HG02759 (cell line): ENCODE measurements around the gene OPTC.
"Not testable (repeated sequence)": the region's sequence is repeated elsewhere in the genome, so short reads cannot be mapped to it uniquely, and the experiment has no call there.

ENCODE experiments used
- ATAC-seq: cut with Tn5 transposase; IDR thresholded peaks from one replicate; pipeline ENCODE4 v1.9.1; 2021; ENCODE audit warnings: mild to moderate bottlenecking, moderate library complexity; ENCODE audit not compliant: unreplicated experiment

Gene OPTC

GRCh38 chr1:203513585-203514031, 19.7 kb downstream of the OPTC start:
- no peak for ATAC-seq

DNA sequence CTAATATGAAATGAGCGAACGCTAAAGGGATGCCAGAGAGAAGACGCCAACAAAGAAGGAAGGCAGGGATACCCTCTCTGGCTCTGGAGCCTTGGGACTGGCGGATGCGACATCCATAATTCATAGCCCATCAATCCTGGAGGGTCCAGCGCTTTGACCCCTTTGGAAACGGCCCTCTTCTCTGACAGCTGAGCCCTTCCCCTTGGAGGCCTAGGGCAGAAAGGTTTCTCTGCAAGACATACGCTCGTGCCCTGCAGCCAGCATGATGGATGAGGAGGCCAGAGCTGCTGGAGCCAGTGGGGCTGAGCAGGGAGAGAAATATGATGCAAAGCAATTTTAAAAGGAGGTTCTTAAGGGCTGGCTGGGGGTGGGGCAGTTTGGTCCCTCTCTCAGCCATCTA, 22.2 kb downstream of the OPTC start:
- ATAC-seq, result no peak

DNA sequence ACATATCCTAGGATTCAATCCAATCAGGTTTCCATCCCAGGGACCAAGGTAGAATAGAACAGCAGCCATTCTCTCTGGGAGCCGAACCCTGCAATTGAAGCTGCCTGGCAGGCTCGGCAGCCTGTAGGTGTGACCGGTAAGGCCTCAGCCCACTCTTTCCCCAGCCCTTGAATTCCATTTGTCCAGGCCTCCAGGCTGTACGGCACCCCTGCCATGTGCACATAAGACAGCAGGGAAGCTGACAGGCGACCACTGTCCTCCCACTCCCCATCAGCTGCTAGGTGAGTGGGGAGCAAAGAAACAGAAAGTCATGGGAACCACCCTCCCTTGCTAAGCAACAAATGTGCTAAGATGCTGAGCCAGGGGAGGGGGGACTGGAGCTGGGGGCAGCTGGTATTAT, 23.0 kb downstream of the OPTC start:
- ATAC-seq, result no peak

DNA sequence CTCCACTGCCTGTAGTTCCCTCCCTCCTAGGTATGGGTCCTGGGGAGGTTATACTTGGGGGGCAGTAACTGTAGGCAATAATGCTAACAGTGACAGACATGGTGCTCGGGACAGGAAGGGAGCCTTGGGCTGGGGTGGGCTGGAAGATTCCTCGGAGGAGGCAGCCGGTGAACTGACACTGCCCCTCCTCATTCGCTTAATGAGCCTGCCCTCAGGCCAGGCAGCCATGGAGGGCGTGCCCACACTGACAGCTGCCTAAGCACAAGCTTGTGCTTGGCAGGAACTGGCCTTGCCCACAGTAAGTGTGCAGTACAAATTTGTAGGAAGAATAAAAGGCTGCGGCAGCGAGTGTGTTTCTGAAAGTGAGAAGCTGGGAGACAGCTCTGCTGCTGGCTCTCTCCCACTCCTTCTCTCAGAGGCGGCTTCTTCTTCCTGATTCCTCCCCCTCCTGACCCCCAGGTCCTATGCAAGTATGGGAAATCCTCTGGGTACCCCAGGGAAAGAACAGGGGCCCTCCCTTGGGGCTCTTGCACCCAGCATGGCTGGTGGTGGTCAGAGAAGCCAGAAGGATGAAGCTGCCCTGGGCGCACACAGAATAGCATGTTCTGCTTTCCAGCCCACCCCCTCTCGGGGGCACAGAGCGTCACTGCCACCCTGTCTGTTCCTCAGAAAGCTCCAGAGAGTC, 23.6 kb downstream of the OPTC start:
- ATAC-seq, result no peak

- ATAC-seq, result not testable (repeated sequence)
These were observed 24.2 kb downstream of the OPTC start for GRCh38 chr1:203518139-203518538.

DNA sequence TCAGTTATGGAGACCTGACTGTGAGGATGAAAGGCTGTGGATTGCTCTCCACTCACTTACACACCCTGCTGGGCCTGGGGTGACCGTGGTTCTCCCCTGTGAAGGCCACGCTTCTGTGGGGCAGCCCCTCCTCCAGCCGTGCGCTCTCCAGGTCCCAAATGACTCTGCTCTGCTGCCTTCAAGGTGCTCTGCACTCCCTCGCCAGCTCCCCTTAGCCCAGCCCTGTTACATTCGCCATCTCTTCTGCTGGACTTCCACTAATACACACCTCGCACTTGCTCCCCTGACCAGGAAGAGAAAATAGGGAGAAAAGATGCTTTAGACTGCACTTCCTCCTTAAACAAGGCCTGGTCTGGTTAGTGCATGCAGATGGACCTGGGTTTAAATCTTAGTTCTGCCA, 24.6 kb downstream of the OPTC start:
- ATAC-seq, result no peak

- no peak for ATAC-seq
These were observed 25.3 kb downstream of the OPTC start for GRCh38 chr1:203519053-203519840.

DNA sequence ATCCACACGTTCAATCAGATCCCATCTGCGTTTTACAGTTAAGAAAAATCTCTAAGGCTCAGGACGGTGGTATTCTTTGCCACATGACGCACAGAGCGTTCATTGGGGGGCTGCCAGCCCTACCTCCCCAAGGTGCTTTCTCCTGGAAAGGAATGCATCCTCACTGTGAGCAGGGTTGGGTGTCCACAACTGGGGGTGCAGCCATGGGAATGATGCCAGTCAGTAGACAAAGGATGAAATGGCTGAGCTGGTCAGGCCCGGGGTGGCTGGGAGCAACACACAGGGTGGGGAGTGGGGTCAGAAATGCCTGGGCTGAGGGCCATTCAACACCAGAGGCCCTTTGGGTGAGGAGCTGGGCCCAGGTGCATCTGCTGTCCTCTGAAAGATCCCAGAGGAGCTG, 25.9 kb downstream of the OPTC start:
- ATAC-seq, result no peak

GRCh38 chr1:203520315-203520714, 26.4 kb downstream of the OPTC start:
- no peak for ATAC-seq

- ATAC-seq, result no peak
These were observed 27.3 kb downstream of the OPTC start for GRCh38 chr1:203521074-203521794.

DNA sequence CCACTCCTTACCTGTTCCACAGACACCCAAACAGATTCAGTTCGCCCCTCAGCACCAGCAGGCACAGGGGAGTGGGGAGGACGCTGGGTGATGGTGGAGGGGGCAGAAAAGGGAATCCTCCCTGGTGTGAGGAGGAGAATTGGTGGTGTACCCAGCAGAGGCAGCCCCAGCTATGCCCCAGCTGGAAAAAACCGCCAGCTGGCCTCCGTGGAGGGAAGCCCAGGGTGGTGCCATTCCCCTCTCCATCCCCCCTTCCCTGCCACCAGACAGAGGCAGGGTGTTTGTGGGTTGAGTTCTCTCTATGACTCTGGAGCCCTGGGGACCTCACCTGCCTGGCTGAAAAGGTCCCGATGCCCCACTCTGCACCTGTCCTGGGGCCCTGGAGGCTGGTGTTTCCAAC, 27.9 kb downstream of the OPTC start:
- ATAC-seq, result no peak

- ATAC-seq, result no peak
These were observed 28.3 kb downstream of the OPTC start for GRCh38 chr1:203522237-203522636.

DNA sequence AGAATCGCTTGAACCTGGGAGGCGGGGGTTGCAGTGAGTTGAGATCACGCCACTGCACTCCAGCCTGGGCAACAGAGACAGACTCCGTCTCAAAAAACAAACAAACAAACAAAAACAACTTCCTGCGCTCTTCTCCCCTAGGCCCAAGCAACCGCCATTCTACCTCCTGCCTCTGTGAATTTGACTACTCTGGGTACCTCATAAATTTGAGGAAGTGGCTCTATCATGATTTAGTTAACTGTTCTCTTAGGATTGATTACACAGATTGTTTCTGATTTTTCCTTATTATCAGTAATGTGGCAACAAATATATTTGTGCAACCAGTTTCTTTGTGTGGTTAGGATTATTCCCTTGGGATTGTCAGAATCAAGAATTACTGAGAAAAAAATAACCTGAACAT, 29.7 kb downstream of the OPTC start:
- no peak for ATAC-seq

GRCh38 chr1:203524152-203524551, 30.2 kb downstream of the OPTC start:
- ATAC-seq, result no peak

DNA sequence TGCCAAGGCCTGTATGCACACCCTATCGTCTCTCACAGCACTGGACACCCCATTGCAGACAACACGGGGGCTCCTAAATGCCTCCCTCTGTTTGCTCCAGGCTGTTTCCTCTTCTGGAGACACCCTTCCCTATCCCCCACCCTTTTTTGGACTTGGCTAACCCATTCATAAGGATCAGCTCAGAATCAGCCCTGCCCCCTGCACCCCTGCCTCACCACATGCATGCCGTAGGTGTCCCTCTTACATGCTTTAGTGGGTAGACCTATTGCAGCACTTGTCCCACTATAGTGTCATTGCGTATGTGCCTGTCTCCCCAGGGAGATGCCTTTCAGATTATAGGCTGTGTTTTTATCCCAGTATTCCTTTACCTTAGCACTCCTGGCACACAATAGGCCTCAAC, 30.9 kb downstream of the OPTC start:
- no peak for ATAC-seq

GRCh38 chr1:203525685-203526084, 31.7 kb downstream of the OPTC start:
- no peak for ATAC-seq

GRCh38 chr1:203526130-203526529, 32.2 kb downstream of the OPTC start:
- no peak for ATAC-seq

DNA sequence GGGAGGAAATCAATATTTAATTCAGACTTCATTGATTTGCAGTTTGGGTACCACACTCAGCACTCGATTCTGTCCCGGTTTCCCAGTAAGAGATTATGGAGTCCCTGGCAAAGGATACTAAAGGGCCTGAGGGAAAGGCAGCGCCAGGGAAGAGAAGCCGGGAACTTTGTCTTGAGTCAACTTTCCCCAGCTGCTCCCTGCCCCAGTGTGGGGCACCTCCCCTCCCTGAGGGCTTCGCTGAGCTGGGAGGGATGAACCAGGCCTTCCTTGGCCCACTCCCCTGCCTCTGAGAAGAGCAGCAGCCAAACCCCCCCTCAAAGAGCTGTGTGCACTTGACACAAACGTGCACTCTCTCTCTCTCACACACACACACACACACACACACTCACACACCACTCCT, 32.6 kb downstream of the OPTC start:
- ATAC-seq, result no peak

DNA sequence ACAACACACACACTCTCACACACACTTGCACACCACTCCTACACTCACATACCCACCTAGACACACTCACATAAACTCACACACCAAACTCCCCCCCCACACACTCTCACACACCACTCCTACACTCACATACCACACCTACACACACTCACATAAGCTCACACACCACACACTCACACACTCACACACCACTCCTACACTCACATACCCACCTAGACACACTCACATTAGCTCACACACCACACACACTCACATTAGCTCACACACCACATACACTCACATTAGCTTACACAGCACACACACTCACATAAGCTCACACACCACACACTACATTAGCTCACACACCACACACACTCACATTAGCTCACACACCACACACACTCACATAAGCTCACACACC, 33.1 kb downstream of the OPTC start:
- ATAC-seq, result no peak

- no peak for ATAC-seq
These were observed 34.1 kb downstream of the OPTC start for GRCh38 chr1:203528063-203528462.

DNA sequence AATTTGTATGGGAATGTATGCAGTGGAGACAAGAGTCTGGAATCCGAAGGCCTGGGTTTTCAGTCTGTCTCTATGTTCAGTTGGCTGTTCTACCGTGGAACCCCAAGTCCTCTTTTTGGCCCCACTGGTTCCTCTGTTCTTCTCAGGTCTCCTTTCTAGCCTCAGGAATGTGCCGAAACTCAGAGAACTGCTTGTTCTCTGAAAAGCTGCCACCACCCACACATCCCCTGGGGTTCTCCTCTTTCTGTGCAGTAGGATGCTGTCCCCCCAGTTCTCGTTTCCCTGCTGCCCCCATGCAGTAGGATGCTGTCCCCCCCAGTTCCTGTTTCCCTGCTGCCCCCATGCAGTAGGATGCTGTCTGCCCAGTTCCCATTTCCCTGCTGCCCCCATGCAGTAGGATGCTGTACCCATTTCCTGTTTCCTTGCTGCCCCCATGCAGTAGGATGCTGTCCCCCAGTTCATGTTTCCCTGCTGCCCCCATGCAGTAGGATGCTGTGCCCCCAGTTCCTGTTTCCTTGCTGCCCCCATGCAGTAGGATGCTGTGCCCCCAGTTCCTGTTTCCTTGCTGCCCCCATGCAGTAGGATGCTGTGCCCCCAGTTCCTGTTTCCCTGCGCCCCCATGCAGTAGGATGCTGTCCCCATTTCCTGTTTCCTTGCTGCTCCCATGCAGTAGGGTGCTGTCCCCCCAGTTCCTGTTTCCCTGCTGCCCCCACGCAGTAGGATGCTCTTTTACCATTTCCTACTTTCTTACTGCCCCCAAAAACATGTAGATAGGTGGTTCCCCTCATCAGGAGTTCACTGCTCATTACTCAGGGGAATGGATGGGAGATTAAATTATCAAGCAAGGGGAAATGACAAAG, 35.3 kb downstream of the OPTC start:
- no peak for ATAC-seq
